GM20000 (cell line): ENCODE data around the gene PLCB4.

Experiments used
- DNase-seq: peaks from one replicate; pipeline ENCODE4 v3.0.0; 2012; ENCODE audit warnings: low spot score
- TF ChIP-seq, protein P1 (sequence below): IDR thresholded peaks from 2 replicates; pipeline ENCODE4 v1.5.1; 2012; ENCODE audit warnings: mild to moderate bottlenecking, control low read depth; ENCODE audit errors: extremely low read depth, missing control alignments

The PLCB4 gene

DNA sequence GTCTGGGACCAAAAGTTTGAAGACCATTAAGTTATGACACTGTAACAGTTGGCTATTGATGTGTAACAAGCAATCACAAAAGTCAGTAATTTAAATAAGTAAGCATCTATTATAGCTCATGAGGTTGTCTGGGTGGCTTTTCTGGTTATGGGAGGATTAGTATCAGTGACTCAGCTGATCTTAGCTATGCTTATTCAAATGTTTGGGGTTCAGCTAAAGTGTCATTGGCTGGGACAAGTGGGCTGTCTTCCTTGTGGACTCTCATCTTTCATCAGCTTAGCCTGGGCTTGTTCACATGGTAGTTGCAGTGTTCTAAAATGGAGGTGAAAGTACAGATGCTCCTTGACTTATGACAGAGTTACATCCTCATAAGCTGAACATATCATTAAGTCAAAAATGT is 370.9 kb downstream of the PLCB4 start:
- TF ChIP-seq, protein P1, sequence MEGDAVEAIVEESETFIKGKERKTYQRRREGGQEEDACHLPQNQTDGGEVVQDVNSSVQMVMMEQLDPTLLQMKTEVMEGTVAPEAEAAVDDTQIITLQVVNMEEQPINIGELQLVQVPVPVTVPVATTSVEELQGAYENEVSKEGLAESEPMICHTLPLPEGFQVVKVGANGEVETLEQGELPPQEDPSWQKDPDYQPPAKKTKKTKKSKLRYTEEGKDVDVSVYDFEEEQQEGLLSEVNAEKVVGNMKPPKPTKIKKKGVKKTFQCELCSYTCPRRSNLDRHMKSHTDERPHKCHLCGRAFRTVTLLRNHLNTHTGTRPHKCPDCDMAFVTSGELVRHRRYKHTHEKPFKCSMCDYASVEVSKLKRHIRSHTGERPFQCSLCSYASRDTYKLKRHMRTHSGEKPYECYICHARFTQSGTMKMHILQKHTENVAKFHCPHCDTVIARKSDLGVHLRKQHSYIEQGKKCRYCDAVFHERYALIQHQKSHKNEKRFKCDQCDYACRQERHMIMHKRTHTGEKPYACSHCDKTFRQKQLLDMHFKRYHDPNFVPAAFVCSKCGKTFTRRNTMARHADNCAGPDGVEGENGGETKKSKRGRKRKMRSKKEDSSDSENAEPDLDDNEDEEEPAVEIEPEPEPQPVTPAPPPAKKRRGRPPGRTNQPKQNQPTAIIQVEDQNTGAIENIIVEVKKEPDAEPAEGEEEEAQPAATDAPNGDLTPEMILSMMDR, result no peak
- no peak for DNase-seq

DNA sequence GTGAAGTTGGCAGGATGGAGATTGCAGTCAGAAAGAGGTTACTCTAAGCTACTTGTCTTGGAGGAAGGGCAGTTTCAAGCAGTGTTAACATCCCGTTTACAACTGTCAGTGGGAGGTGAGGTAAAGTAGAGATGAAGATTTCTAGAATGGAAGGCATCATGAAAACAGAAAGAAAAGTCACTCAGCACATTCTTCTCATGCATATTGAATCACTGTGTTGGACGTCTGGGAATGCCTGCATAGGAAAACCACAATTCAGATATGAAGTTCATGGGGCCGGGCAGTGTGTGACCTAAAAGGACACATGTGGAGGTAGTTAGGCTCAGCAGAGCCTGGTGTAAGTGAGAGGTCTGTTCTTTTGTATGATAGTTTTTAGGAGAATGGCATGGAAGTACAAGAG is 372.0 kb downstream of the PLCB4 start:
- DNase-seq, result no peak
- TF ChIP-seq, protein P1, result no peak

DNA sequence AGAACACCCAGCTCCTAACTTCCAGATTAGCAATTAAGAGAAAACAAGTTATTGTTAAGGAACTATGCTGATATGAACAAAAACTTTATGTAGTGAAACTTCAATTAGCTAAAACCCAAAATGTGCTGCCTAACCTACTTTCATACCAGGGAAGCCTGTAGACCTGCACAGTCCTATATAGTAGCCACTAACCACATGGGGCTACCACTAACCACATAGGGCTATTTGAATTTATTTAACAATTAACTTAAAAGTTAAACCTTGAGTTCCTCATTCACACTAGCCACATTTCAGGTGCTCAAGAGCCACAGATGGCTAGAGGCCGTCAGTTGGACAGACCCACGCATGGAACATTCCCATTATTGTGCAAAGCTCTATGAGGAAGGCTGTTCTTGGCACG is 373.1 kb downstream of the PLCB4 start:
- TF ChIP-seq, protein P1, result no peak
- no peak for DNase-seq

DNA sequence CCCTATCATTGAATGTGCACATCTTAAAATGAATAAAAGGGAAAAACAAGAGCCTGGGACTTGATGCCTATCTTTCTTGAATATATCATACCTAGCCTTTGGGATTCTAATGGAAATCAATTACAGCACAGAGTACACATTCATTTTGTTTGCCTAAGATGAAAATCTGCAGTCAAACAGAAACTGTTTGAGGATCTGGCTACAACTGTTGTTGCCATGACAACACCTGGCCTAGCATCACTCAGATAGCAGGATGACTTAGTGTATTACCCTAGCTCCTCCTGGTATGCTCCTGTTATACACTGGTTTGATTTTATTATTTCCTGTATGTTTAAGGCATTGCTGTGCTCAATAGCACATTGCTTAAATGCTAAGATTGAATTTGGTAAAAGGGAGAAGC is 374.0 kb downstream of the PLCB4 start:
- peak; percentile 4 for DNase-seq
- TF ChIP-seq, protein P1, result no peak

DNA sequence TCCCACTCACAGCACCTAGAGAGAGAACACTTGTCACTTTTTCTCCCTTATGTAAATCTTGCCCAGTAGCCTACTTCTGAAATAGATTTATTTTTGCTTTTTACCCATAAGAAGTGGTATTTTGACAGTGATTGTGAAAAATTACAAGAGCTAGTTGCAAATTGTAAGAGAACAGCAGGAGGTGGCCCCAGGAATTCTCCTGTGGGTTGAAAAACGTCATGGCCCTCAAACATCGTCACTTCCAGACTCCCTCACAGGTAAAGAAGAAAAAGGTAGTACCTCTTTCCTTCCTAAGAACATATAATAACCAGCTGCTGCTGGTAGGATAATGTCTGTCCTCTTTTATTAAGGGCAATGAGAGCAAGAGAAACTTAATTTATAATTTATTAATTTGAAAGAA is 376.0 kb downstream of the PLCB4 start:
- TF ChIP-seq, protein P1, result no peak
- no peak for DNase-seq

DNA sequence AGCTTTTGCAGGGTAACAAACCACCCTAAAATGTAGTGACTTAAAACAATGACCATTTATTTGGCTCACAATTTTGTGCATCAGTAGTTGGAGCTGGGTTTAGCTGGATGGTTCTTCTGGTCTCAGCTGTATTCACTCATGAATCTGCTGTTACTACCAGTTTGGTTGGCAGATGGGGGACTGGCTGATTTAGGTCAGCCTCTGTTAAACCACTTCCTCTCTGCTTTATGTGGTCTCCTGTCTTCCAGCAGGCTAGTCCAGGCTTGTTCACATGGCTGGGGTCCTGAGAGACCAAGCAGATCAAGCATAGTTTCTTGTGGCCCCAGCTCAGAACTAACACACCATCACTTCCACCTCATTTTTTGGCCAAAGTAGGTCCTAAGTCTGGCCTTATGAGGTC is 378.3 kb downstream of the PLCB4 start:
- TF ChIP-seq, protein P1, result no peak
- no peak for DNase-seq

DNA sequence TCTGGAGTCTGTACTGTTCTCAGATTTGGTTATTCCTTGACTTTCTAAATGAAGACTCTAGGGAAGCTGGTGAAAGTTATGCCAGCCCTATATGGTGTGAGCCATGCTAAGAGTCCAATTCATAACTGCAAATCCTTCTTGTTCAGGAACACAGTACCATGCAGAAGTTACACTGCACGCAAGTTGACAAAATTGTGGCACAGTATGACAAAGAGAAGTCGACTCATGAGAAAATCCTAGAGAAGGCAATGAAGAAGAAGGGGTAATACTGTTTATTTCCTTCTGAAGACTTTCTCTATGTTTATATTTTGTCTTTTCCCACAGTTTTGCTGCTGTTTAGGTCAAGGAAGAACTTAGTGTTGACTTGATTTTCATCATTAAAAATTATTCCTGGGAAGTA is 384.3 kb downstream of the PLCB4 start:
- TF ChIP-seq, protein P1, result no peak
- DNase-seq, result no peak
